ENCODE measurements around the gene MTRF1L.
"Not testable (repeated sequence)": the region's sequence is repeated elsewhere in the genome, so short reads cannot be mapped to it uniquely, and the experiment has no call there.

MTRF1L gene

DNA sequence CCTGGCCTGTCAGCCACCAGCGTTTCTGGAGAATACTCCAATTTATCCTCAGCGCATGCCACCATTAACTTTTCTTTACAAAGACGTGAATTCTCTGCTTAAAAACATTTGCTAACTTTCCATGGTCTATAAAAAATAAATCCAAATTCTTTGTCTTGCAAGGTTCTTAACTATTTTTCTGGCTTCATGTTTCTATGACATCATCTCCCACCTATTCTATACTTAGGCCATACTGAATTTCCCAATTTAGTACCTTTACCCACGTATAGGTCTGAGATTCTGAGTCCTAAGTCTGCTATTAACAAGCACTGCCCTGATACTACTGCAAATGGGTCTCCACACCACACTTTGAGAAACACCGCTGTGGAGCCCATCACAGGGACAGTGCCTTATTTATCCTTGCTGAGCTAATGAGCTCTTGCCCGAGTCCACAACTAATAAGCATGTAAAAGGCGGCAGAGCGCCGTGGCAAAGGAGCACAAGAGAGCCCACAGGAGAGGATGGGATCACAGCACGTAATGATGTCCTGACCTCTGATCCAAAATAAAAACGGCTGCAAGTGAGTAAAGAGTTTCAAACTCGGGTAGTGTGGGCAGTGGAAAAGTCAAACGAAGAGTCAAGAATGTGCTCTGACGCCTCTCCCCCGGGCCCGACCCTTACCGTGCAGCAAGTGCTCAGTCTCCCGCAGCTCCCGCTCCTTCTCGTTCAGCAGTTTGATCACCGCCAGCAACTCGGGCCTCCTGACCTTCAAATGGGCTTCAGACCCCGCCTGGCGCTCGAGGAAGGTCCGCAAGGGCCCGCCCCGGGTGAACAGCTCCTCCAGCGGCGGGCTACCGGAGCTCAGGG is 519 bp downstream of the MTRF1L start:
- peak; percentile 20 for ATAC-seq
- DNase-seq, result no peak

DNA sequence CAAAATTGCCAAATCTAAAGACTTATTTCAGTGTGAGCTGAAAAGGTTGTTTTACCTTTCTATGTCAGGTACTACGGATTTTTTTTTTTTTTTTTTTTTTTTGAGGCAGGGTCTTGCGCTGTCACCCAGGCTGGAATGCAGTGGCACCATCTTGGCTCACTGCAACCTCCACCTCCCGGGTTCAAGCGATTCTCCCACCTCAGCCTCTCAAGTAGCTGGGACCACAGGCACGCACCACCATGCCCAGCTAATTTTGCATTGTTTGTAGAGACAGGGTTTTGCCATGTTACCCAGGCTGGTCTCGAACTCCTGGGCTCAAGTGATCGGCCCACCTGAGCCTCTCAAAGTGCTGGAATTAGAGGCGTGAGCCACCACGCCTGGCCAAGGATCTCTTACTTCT is 1.7 kb downstream of the MTRF1L start:
- DNase-seq, ATAC-seq: not testable (repeated sequence)

- ATAC-seq (no peak), DNase-seq (no peak)
Observed at GRCh38 chr6:153000243-153000642, 2.3 kb downstream of the MTRF1L start.

- not testable (repeated sequence) for DNase-seq, ATAC-seq
Observed at GRCh38 chr6:152999538-152999937, 3.0 kb downstream of the MTRF1L start.

GRCh38 chr6:152993847-152994246 is 8.7 kb downstream of the MTRF1L start:
- no peak for ATAC-seq
- no peak for DNase-seq

DNA sequence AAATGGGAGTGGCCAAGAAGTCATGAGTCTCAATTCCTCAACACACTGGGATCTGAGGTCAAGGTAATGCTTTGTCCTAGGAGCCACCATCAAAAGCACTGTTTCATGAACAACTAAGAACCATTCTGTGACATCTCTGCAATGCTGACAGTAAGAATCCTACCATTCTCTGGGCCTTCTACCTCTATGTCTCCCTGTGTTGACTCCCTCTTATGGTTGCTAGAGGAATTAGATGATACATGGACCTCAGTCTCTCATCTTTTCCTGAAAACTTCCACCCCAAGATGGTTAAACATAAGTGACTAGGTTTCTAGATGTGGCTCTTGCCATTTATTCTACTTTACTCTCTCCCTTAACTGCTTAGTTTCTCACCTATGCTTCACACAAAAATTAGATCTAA is 9.1 kb downstream of the MTRF1L start:
- DNase-seq, result no peak

DNA sequence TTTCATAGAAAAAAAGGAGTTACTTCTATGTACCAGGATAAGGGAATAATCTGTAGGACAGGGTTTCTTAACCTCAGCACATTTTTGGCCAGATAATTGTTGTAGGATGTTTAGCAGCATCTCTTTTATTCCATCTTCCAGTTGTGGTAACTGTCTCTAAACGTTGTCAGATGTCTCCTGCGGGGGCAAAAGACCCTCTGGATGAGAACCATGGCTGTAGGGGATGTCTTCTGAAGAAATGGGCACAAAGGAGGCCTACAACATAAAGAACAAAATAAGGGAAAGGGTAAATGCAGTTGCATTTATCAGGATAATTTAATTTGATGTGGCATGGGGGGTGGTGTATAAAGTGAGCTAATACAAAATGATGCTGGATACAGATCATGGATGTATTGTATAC is 15.5 kb downstream of the MTRF1L start:
- no peak for ATAC-seq
- DNase-seq, result no peak

More for the DNA sequence above, 9.1 kb downstream of the MTRF1L start:
- peak; percentile 36 for ATAC-seq

DNA sequence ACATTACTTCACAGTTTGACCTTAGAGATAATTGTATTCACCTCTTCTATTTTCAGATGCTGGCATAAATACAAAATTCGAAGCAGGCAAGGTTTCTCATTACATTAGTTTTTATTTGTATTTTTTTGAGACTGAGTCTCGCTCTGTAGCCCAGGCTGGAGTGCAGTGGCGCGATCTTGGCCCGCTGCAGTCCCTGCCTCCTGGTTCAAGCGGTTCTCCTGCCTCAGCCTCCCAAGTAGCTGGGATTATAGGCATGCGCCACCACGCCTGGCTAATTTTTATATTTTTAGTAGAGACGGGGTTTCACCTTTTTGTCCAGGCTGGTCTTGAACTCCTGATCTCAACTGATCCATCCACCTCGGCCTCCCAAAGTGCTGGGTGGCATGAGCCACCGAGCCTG is 17.2 kb downstream of the MTRF1L start:
- ATAC-seq, DNase-seq: not testable (repeated sequence)

- no peak for ATAC-seq
Observed at GRCh38 chr6:152984513-152984872, 18.0 kb downstream of the MTRF1L start.

GRCh38 chr6:152983637-152984512 is 18.6 kb downstream of the MTRF1L start:
- peak; percentile 38 for ATAC-seq
- peak; percentile 97 for DNase-seq

More at GRCh38 chr6:152984513-152984872, 18.0 kb downstream of the MTRF1L start:
- DNase-seq, result no peak

DNA sequence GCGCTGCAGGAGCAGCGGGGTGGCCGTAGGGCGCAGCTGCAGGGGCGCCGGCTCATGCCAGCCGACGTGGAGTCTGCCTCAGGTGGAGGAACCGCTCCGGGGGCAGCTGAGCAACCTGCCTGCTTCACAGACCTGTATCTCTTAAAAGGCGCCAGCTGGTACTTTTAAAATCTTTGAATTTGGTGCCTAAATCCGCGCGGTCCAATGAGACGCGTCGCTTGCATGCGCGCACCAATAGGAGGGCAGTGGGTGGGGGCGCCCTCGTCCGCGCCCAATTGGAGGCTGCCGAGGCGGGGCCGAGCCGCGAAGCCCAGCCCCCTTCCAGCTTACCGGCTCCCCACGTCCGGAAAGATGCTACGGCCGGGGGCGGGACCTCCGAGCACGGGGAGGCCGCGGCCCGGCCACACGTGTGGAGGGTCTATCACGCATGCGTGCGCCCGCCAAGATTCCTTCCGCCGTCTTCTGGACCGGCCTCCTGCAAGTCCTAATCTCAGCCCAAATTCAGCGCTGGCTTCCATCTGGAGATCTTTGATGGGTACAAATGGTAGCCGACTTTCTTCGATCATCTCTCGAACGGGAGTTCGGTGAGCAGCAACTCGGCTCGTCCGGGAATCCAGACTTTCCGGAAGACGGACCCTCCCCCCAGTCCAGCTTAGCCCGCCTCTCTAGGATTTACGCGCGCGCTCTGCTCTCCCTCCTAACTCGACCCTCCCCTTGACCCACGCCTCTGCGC is 19.4 kb downstream of the MTRF1L start, which contains the start of gene FBXO5:
Gene FBXO5 (minus strand): TSS at position 138 of the 733 bp plus-strand sequence. CDS start 82 bp downstream, at position 56.
- peak; percentile 92 for ATAC-seq
- peak; percentile 97 for DNase-seq

- DNase-seq, result peak; percentile 54
Observed at GRCh38 chr6:152981989-152982903, 20.3 kb downstream of the MTRF1L start.

GRCh38 chr6:152981219-152981618 is 21.3 kb downstream of the MTRF1L start:
- ATAC-seq, result no peak
- DNase-seq, result no peak

More at GRCh38 chr6:152981989-152982903, 20.3 kb downstream of the MTRF1L start:
- no peak for ATAC-seq

GRCh38 chr6:152980656-152981055 is 21.9 kb downstream of the MTRF1L start:
- DNase-seq, result no peak
- ATAC-seq, result no peak

DNA sequence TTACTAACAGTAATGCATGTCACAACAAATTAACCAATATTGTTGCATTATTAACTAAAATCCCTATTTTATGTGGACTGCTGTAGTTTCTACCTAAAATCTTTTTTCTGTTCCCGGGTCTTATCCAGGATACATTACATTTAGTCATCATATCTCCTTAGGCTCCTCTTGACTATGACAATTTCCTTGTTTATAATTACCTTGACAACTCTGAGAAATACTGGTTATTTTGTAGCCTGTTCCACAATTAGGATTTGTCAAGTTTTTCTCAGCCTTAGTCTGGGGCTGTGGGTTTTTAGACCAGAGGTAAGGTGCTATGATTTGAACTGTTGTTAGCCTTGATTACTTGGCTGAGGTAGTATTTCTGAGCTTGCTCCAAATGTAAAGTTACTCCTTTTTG is 23.4 kb downstream of the MTRF1L start:
- DNase-seq (no peak), ATAC-seq (no peak)

DNA sequence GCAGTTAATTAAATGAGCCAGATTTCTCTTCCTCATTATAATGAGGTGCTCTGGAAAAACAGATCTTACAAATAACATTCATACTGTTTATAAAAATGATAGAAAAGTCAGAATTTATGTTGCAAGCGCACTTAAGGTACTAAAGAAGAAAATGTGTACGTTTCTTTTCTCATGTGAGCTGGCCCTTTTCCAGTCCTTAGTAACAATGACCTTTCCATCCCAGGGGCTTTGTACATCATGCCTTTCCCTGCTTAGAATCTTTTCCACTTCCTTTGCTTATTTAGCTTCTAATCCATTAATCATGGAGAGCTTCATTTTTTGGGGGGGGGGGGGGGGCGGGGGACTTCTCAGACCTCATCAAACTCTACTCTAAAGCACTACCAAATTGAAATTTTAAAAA is 24.5 kb downstream of the MTRF1L start:
- ATAC-seq, result no peak
- DNase-seq, result no peak

- no peak for DNase-seq
- no peak for ATAC-seq
Observed at GRCh38 chr6:152977556-152977955, 25.0 kb downstream of the MTRF1L start.

DNA sequence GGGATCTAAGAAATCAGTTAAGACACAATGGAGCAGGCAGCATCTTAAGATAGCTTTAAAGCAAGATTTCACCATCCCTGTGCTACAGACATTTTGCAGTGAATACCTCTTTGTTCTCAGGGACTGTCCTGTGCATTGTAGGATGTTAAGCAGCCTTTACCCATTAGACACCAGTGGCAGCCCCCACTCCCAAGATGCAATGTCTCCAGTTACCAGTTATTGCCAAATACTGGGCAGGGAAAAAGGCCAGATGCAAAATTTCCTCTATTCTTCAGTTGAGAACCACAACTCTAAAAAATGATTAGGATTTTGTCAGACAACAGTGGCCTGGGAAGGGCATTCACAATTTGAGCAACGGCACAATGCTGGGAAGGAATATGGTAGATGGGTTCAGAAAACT is 25.8 kb downstream of the MTRF1L start:
- ATAC-seq (no peak), DNase-seq (no peak)

DNA sequence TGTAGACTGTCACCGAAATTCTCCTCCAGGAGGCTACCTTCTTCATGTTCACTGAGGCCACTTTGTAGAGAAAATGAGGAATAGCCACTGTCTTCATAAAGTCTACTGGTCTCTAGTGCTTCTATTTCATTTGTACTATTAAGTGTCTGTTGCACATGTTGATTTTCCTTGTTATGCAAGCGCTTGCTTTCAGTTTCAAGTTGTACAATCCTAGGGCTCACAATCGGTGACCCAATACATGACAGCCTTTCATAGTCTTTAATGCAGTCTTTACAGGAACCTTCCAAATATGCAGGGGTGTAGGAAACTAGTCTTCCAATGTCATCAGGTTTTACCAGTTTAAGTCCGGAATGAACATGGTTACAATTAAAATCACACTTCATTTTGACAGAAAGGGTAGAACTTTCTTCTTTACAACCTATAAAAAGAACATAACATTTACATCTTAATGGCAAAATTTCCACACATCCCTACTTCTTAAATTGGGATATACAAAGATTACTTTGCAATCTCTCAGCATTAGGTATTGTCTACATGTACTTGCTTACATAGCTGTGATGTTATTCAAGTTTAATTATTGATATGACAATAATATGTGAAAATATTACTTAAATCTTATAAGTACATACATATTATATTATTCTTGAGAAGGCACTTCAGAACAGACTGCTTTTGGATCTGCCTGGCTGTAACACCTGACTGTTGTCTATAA is 27.1 kb downstream of the MTRF1L start:
- no peak for DNase-seq
- peak; percentile 40 for ATAC-seq

GRCh38 chr6:152973916-152974315 is 28.6 kb downstream of the MTRF1L start:
- ATAC-seq (no peak), DNase-seq (no peak)
